Measurements from ENCODE around the gene MPPED2. TPM values are rescaled to one million over a fixed set of nuclear protein-coding genes. Genes with fewer than 3 reads are reported as not detected.

MPPED2 gene
- total RNA-seq, 1 donor from 2014 or later, result not detected

DNA sequence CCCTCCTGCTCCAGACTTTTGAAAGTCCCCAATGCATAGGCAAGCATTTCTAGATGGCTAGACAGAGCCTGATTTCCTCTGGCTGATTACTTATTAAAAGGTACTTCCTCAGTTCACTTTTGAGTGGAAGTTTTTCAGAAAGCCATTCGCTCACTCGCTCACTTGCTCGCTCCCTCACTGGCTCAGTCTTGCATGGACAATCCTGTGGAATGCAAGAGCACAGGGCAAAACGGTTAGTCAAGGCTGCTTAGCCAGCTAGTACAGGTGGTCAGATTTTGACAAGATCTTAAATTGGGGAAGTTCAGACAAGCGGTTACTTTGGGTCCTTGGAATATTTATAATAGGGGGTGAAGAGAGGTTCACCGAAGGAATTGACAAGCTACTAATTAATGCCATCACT is 162.3 kb downstream of the MPPED2 start:
- intact Hi-C loops (cut with micrococcal nuclease), result no loop called here

- intact Hi-C loops (cut with micrococcal nuclease), result no loop called here
Observed at GRCh38 chr11:30423279-30423648, 162.9 kb downstream of the MPPED2 start.

DNA sequence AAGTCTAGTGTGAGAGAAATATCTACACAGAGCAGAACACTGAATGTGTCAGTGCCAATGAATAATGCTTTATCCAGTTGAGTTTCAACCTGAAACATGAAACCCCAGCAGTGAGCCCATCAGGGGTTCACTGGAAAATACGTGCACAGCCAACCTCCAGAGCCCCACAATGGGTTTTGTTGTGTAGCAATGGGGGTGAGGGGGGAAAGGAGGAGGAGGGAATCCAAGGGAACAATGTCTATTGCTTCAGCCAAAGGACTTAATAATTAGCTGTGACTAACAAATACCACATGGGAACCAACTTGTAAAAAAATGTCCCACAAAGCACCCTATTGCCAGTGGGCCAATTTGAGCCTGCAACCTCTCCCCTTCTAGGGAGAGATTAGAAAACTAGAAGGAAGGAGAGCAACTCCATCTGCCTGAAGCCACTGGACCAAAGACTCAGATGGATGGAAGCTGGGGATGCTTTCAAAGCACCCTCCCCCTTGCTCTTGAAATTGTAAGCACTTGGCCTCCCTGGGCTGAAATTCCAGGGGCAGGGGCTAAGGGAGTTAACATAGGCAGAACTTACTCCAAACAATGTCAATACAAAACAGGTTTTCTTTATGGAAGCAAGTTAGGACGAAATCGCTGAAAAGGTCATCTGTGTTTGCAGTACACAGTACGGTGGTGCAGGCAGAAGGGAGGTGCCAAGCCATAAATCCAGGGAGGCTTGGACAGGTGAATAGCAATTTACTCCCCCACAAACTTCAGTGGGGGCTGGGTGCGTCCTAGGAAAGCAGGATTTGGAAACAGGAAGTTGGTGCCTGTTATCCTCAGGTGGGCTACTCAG is 163.5 kb downstream of the MPPED2 start:
- intact Hi-C loops (cut with micrococcal nuclease), result no loop called here

DNA sequence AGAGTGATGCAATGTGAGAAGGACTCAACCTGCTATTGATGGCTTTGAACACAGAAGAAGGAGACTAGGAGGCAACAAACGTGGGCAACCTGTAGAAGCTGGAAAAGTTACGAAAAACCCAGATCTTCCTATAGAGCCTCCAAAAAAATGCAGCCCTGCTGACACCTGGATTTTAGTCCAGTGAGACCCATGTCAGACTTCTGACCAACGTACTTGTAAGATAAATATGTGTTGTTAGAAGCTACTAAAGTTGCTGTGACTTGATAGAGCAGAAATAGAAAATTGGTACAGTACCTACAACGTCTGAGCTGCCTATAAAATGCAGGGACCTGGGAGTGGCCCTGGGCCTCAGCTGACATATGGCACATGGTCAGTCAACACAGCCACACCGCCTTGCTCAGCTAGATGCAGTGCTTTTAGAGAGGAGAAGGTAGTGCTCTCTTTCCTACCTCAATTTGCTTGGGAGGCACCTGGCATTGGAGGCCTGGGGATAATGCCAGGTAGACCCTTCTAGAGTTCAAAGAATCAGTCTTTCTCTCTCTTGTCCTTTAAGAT is 165.8 kb downstream of the MPPED2 start:
- intact Hi-C loops (cut with micrococcal nuclease), result no loop called here

GRCh38 chr11:30414806-30415205 is 171.3 kb downstream of the MPPED2 start:
- intact Hi-C loops (cut with micrococcal nuclease), result no loop called here

DNA sequence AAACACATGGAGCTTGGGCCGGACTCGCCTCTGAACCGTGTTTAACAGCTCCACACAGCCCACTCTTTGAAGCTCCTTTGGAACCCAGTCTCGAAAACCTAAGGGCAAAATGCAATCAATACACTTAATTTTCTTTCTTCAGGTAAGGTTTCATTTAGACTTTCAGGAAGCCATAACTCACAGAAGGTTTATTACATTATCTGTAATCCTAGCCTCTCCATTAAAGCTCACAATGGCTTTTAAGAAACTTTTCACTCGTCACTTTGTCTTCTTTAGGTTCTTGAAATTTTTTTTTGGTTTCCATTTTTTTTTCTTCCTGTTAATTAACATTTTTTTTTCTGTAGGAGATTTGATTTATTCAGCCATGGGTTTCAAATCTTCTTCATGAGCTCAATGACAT is 171.9 kb downstream of the MPPED2 start:
- intact Hi-C loops (cut with micrococcal nuclease), result no loop called here

DNA sequence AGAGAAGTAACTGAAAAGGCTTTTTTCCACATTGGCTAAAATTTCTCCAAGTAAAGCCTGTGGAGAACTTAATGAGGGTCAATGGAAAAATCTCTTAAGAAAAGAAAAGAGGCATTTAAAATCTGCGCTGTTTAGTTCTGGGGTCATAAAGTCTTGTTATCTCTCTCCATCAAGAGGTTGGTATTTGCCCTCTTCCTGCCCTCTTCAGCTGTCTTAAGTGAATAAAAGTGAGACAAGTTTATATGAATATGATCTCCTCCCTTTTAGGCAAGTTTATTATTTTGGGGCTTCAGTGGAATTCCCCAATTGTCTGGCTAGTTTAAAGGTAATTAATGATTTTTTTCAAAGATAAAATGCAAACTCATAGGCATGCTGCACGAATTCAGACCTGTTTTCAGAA is 173.6 kb downstream of the MPPED2 start:
- intact Hi-C loops (cut with micrococcal nuclease), result no loop called here

DNA sequence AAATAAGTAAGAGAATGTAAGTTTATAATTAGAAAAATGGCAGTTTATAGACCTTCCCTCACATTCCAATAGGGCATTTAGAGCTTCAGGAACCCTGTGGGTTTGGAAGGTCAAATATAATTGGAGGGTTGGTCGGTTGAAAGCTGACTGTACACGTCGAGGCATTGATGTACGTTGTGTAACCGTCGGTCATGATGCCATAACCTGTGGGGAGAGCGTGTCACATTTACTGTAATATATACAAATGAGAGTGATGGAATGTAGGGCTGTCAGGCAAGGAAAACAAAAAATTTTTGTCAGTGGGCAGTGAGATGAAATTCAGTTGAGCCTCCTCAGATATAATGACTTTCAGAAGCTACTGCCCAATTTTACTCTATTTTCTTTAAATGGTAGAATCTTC is 174.8 kb downstream of the MPPED2 start:
- intact Hi-C loops (cut with micrococcal nuclease), result no loop called here

GRCh38 chr11:30406978-30407762 is 179.0 kb downstream of the MPPED2 start:
- intact Hi-C loops (cut with micrococcal nuclease), result no loop called here

DNA sequence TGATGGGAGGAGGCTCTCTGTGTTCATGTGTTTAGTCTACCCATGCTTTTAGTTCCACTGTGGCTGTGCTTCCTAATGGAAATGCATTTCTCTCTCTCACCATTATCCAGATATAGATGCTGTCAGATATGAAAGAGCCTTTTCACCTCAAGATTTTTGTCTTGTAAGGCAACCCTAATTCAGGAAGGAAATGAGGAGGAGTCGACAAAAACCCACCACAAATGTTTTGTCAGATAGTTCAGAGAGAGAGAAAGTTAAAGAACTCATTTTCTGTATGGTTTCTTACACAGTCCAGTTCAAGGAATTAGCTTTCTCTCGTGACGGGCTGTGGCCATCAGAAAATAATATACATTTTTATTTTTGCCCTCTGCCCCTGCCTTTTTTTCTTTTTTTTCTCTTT is 180.8 kb downstream of the MPPED2 start:
- intact Hi-C loops (cut with micrococcal nuclease), result no loop called here

DNA sequence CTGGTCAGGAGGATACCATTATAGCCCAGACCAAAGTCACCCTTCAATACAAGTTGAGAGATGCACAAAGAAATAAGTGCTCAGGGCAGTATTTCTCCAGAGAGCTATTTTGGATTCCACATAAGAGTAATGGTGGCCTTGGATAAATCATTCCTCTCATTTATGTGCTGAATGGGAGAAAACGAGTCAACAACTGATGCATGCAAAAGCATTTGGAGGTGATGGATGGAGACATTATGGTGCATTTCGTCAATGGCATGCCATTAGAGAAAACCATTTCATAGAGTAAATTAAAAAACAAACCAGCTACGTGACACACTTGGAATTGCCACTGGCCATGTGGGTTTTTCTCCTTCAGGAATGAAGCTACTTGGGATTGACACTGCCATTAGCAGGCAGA is 182.0 kb downstream of the MPPED2 start:
- intact Hi-C loops (cut with micrococcal nuclease), result no loop called here

DNA sequence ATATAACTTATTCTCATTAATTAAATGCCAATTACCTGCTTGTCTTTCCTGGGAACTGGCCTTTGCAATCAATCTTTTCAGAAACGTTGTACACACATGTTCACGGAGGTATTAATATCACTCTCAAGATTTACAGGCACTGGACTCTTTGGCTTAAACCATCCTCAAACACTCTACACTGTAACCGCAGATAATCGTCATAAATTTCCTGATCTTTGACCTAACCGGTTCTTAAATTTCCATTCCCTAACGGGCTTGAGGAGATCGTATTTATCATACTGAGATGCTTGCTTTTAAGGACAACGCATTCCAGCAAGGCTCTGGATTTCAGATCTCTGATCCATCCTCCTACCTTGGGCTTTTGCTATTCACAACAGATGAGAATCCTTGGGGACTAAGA is 190.4 kb downstream of the MPPED2 start:
- intact Hi-C loops (cut with micrococcal nuclease), result no loop called here

DNA sequence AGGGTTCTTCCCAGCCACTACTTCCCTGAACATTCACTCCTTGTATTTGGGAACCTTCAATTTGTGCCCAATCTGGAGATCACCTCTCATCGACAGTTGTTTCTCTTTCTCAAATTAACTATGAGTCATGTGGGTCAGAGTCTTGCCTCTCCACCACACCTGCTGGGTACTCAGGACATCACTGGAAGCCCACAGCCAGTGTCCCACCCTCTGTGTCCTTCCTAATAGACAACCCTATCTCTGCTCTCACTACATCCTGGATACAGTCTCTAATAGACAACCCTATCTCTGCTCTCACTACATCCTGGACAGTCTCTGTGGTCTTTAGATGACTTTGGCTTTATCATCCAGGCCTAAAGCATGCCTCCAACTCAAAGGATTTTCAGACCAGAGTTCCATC is 193.1 kb downstream of the MPPED2 start:
- intact Hi-C loops (cut with micrococcal nuclease), result no loop called here

DNA sequence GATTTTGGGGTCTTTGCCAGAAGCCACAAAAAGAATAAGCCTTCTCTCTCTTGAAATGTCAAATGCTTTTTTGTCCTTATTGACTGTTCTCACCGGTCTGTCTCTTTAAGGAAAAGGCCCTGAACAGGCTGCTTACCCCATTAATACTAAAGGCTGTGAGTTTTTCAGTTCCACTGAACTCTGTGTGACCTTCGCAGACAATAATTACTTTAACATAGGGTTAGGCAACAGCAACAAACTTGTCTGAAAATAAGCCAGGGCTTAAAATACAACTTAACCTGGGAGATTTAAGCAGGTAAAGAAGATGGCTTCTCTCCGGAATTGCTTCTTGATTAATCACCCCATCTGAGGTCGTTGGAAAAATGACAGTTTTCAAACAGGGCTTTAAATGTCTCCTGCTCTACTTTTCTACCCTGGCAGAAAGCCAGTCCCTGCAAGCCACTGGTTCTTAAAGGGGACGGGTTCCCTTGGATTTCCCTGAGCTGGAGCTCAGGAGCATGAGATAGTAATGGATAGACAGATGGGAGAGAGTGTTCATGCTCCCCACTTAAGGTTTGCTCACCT is 193.8 kb downstream of the MPPED2 start:
- intact Hi-C loops (cut with micrococcal nuclease), result no loop called here

DNA sequence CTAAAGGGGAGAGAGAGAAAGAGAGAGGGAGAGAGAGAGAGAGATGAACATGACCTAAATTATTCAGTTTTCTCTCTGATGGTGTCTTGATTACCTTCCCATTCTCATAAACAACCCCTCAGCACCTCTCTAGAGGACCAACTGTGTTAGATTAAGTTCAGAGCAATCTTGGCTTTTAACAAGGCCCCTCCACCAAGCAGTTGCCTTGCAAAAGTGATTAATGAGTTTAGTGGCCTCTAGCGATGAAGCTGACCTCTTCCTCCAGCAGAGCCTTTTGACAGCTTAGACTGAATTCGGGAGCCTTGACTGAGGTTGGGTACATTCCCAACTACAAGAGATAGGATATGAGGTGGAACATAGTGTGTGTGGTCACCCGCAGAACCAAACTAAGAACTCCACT is 197.2 kb downstream of the MPPED2 start:
- intact Hi-C loops (cut with micrococcal nuclease), result no loop called here

DNA sequence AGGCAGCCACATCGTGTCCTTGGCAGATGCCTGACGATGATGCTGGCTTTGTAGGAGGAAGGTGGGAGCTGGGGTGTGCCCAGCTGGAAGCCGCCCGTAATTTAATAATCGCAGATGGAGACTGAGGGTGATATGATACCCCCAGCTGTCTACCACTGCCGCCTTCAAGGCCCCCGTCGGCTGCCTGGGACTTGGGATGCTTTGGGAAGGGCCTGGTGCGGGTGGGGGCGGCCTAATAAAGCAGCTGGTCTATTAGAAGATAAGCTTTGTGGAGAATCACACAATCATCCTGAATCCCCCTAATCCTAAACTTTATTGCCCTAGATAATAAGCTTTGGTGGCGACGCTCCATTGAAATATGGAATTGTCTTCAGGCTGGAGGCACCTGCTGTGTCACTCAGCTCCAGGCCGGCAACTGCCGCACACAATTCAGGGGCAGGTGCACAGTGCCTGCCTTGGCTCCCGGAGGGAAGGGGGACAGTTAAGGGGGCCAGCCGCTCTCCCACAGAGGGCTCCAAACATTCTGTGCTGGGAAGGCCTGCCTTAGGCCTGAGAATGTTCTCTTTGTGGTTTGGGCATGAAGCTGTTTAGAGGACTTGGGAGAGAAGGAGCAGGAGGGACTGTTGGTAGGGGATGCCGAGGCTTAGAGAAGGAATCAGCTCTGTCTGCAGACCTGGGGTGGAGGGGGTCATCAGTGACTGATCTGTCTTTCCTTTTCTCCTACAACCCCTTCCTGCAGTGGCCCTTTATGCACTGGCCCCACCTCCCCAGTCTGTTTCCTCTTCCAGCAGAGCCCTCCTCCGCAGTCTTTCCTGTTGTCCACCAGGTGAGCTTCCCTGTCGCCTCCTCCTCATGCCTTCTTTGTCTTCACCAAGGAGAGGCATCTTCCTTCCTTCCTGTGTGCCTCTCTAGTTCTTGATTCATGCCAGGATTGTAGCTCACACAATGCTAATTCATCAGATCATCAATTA is 198.0 kb downstream of the MPPED2 start:
- intact Hi-C loops (cut with micrococcal nuclease), result no loop called here

GRCh38 chr11:30381879-30382278 is 204.3 kb downstream of the MPPED2 start:
- intact Hi-C loops (cut with micrococcal nuclease), result no loop called here

DNA sequence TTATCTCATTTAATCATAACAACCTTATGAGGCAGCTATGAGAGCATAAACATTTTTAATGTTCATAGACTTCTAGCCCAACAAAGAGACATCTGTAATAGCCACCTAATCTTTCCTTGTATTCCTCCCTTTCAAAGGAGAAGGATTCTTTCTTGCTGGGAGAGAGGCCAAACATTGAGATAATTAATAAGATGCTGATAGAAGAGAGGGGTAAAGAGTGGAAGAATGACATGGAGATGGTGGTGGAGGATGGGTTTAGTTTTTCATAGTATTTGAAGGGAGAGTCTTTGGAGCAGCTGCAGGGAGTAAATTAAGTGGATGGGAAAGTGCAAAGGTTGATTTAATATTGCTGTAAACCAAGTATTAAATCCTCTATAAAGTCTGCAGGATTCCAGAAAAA is 205.3 kb downstream of the MPPED2 start:
- intact Hi-C loops (cut with micrococcal nuclease), result no loop called here

- intact Hi-C loops (cut with micrococcal nuclease), result no loop called here
Observed at GRCh38 chr11:30377347-30377746, 208.8 kb downstream of the MPPED2 start.

DNA sequence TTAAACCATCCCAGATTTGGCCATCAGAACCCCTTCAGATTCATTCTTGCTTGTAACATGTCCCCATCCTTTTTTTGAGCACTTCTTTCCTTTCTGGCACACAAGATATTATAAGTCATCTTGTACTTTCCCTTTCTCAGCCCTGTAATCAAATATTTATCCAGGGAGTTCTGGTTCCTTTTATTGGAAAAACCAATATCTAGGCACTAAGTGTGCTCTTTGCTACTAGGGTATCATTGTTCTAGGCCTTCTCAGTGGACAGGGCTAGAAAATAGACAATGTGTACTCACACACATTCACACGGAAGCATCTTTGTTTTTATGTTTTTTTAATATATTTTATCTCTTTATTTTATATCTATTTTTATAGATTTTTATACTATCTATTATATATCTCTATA is 216.0 kb downstream of the MPPED2 start:
- intact Hi-C loops (cut with micrococcal nuclease), result no loop called here

DNA sequence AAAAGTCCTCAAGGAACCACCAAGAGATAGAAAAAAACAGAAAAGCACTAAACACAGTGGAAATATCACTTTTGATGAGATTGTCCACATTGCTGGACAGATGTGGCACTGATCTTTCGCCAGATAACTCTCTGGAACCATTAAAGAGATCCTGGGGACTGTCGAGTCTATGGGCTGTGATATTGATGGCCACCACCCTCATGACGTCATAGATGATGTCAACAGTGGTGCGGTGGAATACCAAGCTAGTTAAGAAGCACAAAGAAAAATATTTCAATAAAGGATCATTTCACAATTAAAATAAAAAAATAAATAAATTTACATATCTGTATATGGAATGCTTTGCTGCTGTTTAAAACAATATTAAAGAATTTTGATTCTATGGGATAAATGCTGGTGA is 217.8 kb downstream of the MPPED2 start:
- intact Hi-C loops (cut with micrococcal nuclease), result no loop called here

Data from T-helper 2 cell treated with Interferon-gamma antibody and Interleukin-4, amounts not matched to agents 100 ng/mL and 5 ng/mL, for 36 hours (primary cell).